NOMO-1 treated with dmso at 0.1 percent for 144 hours (cell line): ENCODE data around the gene ZBTB11.
"Not testable (repeated sequence)": the region's sequence is repeated elsewhere in the genome, so short reads cannot be mapped to it uniquely, and the experiment has no call there.

ENCODE experiments used
- DNase-seq: peaks from one replicate; lab custom pipeline; 2025; ENCODE audit not compliant: unreplicated experiment; lab: John Stamatoyannopoulos, UW

The ZBTB11 gene

GRCh38 chr3:101619734-101620133 is 57.2 kb downstream of the ZBTB11 start:
- no peak for DNase-seq

GRCh38 chr3:101618726-101619125 is 58.2 kb downstream of the ZBTB11 start:
- DNase-seq: no peak

GRCh38 chr3:101617478-101617877 is 59.5 kb downstream of the ZBTB11 start:
- no peak for DNase-seq

- no peak for DNase-seq
Measured at GRCh38 chr3:101615525-101615924, 61.4 kb downstream of the ZBTB11 start.

- not testable (repeated sequence) for DNase-seq
Measured at GRCh38 chr3:101613014-101613413, 63.9 kb downstream of the ZBTB11 start.

- DNase-seq: no peak
Measured at GRCh38 chr3:101611023-101611422, 65.9 kb downstream of the ZBTB11 start.

GRCh38 chr3:101605398-101605797 is 71.5 kb downstream of the ZBTB11 start:
- not testable (repeated sequence) for DNase-seq

GRCh38 chr3:101603184-101603583 is 73.7 kb downstream of the ZBTB11 start:
- no peak for DNase-seq

- DNase-seq: no peak
Measured at GRCh38 chr3:101602731-101603130, 74.2 kb downstream of the ZBTB11 start.
